ENCODE measurements around the gene EVC2.

Gene EVC2

DNA sequence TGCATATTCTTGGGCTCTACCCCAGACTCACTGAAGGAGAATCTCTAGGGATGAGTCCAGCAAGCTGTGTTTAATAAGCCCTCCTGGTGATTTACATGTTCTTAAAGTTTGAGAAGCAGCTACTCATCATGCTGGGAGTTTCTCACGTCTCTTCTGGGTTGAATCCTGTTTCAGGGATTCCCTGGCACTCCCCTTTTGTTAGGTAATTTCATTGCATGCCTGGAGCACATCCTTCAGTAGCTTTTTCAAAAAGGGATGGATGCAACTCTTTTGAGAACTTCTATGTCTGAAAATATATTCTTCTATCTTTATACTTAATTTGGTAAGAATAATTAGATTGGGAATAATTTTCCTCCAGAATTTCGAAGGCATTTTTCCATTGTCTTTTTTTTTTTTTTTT lies 7.0 kb upstream of the EVC2 start:
- no peak for DNase-seq (ENCODE audit: low spot score)
- TF ChIP-seq, protein P1, sequence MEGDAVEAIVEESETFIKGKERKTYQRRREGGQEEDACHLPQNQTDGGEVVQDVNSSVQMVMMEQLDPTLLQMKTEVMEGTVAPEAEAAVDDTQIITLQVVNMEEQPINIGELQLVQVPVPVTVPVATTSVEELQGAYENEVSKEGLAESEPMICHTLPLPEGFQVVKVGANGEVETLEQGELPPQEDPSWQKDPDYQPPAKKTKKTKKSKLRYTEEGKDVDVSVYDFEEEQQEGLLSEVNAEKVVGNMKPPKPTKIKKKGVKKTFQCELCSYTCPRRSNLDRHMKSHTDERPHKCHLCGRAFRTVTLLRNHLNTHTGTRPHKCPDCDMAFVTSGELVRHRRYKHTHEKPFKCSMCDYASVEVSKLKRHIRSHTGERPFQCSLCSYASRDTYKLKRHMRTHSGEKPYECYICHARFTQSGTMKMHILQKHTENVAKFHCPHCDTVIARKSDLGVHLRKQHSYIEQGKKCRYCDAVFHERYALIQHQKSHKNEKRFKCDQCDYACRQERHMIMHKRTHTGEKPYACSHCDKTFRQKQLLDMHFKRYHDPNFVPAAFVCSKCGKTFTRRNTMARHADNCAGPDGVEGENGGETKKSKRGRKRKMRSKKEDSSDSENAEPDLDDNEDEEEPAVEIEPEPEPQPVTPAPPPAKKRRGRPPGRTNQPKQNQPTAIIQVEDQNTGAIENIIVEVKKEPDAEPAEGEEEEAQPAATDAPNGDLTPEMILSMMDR (conservative IDR thresholded peaks at IDR 0.05; ENCODE audit: low read depth): no peak
- CTCF ChIA-PET: no interaction called here
- POLR2A ChIA-PET (ENCODE audit: low non-redundant PET): no interaction called here
- H3K27ac ChIP-seq: no peak overlapping the region

DNA sequence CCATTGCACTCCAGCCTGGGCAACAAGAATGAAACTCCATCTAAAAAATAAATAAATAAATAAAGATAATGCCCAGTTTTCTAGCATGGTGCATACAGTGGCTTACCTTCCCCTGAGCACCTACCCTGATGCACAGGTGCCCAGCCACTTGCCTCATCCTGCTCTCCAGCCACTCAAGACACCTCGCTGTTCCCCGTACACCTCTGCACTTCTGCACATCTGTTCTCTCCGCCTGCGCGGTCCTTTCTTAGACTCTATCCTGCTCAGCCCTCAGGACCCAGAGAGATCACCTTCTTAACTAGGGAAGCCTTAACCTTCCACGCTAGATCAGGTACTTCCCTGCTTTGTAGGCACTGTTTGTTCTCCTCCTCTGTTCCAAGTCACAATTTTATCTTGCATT lies 5.5 kb upstream of the EVC2 start:
- ChIA-PET POLR2A (ENCODE audit: low non-redundant PET) (no interaction called here), CTCF (no interaction called here)
- TF ChIP-seq, protein P1 (conservative IDR thresholded peaks at IDR 0.05; ENCODE audit: low read depth): no peak

DNA sequence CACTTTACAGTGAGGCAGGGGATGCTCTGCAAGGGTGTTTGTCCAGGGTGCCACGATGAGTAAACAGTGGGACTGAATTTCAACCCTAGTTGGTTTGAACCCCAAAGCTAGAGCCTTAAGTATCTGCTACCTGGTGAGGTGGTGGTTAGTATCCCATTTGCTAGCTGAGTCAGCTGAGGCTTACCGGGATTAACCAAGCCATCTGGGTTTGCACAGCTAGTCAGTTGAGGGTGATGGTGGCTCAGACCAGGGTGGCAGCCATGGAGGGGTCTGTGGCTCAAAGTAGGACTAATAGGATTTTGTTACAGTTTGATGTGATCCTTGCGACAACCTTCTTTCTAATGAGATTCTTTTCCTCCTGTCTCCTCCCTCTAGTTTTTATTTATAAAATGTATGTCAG lies 4.6 kb upstream of the EVC2 start:
- CTCF ChIA-PET: interaction anchor here (0.7 kb wide), 1 partner anchor 99 kb away, joined by 3 read pairs; no protein-coding TSS in a partner anchor
- POLR2A ChIA-PET (ENCODE audit: low non-redundant PET): no interaction called here
- DNase-seq (ENCODE audit: low spot score): no peak
- peak overlapping the region; percentile 87 for H3K27ac ChIP-seq
- TF ChIP-seq, protein P1 (conservative IDR thresholded peaks at IDR 0.05; ENCODE audit: low read depth): no peak

More for the DNA sequence above, 5.5 kb upstream of the EVC2 start:
- DNase-seq (ENCODE audit: low spot score): no peak
- no peak overlapping the region for H3K27ac ChIP-seq

DNA sequence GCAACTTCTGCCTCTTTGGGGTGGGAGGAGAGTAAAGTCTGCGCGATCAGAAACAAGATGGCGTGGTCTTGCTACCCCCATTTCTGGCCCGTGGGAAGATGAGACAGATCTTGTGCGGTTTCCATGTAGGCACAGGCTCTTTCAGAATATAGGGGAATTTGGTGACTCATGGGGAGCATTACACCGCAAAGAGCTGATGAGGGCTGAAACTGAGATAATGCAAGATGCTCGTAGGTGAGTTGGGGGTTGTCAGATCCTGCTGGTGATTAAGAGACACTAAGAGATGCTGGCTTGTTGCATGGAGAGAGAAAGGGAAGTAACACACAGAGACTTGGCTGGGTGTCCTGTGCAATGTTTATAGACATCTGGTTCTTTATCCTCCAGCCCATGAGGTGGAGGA lies 4.2 kb upstream of the EVC2 start:
- TF ChIP-seq, protein P1 (conservative IDR thresholded peaks at IDR 0.05; ENCODE audit: low read depth): no peak
- ChIA-PET CTCF (interaction anchor here (0.7 kb wide), 1 partner anchor 99 kb away, joined by 3 read pairs; no protein-coding TSS in a partner anchor), POLR2A (ENCODE audit: low non-redundant PET) (no interaction called here)
- DNase-seq (ENCODE audit: low spot score): peak; percentile 55
- peak overlapping the region; percentile 87 for H3K27ac ChIP-seq

DNA sequence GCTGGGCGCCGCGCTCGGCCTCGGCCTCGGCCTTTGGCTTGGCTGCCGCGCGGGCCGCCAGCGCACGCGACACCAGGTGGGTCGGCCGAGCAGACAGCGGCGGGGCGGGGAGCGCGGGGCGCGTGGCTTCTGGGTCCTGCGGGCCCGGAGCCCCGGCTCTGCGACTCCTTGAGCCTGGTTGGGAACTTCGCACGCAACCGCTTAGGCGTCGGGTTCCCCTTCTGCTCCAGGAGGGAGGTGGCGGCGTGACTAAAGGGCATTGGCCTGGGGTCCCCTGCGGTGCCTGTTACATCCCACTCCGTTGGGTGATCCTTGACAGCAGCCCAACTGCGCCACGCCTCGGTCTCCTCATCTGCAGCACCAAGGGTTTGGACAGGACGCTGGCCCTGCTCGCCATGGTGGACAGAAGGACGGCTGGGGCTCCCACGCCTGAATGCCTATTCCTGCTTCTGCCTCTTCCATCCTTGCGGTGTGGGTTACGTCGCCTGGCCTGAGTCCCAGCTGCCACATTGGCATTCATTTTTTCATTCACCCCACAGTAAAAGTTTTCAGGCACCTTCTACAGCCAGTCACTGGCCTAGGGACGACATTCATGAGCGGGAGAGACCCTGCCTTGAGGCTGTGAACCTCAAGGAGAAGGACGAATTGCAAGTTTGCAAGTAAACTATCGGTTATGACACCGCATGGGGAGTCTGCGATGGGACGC lies 3.3 kb upstream of the EVC2 start:
- H3K27ac ChIP-seq: peak overlapping the region; percentile 87
- ChIA-PET CTCF (no interaction called here), POLR2A (ENCODE audit: low non-redundant PET) (no interaction called here)
- DNase-seq (ENCODE audit: low spot score): no peak
- TF ChIP-seq, protein P1 (conservative IDR thresholded peaks at IDR 0.05; ENCODE audit: low read depth): no peak

DNA sequence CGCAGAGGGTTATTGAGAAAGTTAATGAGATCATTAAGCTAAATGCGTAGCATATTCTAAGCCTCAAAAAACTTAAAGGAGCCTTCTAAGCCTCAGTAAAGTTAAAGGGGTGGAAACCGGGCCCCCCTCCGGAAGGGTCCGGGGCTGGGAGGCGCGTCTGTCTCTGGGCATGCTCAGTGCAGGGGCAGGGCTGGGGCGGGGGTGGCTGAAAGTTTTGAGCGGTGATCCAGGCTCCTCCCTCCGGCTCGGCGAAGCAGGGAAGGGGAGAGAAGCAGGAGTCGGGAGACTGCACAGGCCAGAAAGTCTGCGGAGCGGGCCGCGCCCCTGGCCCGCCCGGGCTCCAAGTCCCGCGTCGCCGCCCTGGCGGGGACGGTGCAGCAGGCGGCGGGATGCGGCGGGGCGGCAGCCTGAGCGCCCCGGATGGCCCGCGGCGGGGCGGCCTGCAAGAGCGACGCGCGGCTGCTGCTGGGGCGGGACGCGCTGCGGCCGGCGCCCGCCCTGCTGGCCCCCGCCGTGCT lies 2.7 kb upstream of the EVC2 start, which contains the start of gene EVC:
Gene EVC, plus strand, starts transcription at position 241 of the 518 bp plus-strand sequence. Its CDS starts 180 bp downstream, at position 421.
- H3K27ac ChIP-seq: peak within 1 kb of the TSS; percentile 87
- ChIA-PET CTCF (no interaction called here), POLR2A (ENCODE audit: low non-redundant PET) (no interaction called here)
- TF ChIP-seq, protein P1 (conservative IDR thresholded peaks at IDR 0.05; ENCODE audit: low read depth): no peak
- peak; percentile 70 for DNase-seq (ENCODE audit: low spot score)
